K562 (cell line): ENCODE results near the gene LLPH. TPM values are rescaled to one million over a fixed set of nuclear protein-coding genes. Genes with fewer than 3 reads are reported as not detected.

Experiments
- E2F6 ChIP-seq, 2 experiments: IDR thresholded peaks; 2 replicates each; pipeline ENCODE4 v1.6.1; 2011; ENCODE audit warnings: borderline replicate concordance in 1 of 2, control low read depth in 1 of 2, low read depth in 1 of 2, low read length in 1 of 2, mild to moderate bottlenecking in 1 of 2, mixed read lengths in 1 of 2, moderate library complexity in 1 of 2; ENCODE audit not compliant: insufficient read depth in 1 of 2, insufficient read length in 1 of 2, poor library complexity in 1 of 2, severe bottlenecking in 1 of 2; ENCODE audit errors: extremely low read depth in 1 of 2
- FOXJ3 ChIP-seq: sonication (generic); formaldehyde crosslinking; IDR thresholded peaks from 2 replicates; pipeline ENCODE4 v1.4.0; 2020; ENCODE audit warnings: mild to moderate bottlenecking, missing genetic modification reagents
- FOXK2 ChIP-seq, 2 experiments: fragments of 450-650 bp; IDR thresholded peaks in 1 of 2; conservative IDR thresholded peaks in 1 of 2; 2 replicates each; pipeline ENCODE4 v1.6.1; 2016; ENCODE audit warnings: low read depth in 2 of 2, mild to moderate bottlenecking in 1 of 2
- HMBOX1 ChIP-seq: sonication (generic); IDR thresholded peaks from 2 replicates; pipeline ENCODE4 v1.6.1; 2016
- L3MBTL2 ChIP-seq: fragments of 450-650 bp; IDR thresholded peaks from 2 replicates; pipeline ENCODE4 v1.6.1; 2016; ENCODE audit warnings: mild to moderate bottlenecking, moderate library complexity
- MGA ChIP-seq: fragments of 450-650 bp; IDR thresholded peaks from 2 replicates; pipeline ENCODE4 v1.6.1; 2016; ENCODE audit warnings: mild to moderate bottlenecking, moderate library complexity
- NCOR1 ChIP-seq: fragments of 450-650 bp; IDR thresholded peaks from 2 replicates; pipeline ENCODE4 v1.6.1; 2016; ENCODE audit warnings: mild to moderate bottlenecking, moderate library complexity
- POLR2AphosphoS5 ChIP-seq: IDR thresholded peaks from 2 replicates; pipeline ENCODE4 v1.6.1; 2011; ENCODE audit warnings: mild to moderate bottlenecking, low read depth, low read length, moderate library complexity; ENCODE audit not compliant: control insufficient read depth, insufficient read depth
- RAD51 ChIP-seq: fragments of 450-650 bp; IDR thresholded peaks from 2 replicates; pipeline ENCODE4 v1.7.1; 2016; ENCODE audit warnings: low read depth, mild to moderate bottlenecking, borderline replicate concordance
- RBFOX2 ChIP-seq: fragments of 200-400 bp; formaldehyde crosslinking; IDR thresholded peaks from 2 replicates; pipeline ENCODE4 v1.6.1; 2017; ENCODE audit warnings: low read depth, mild to moderate bottlenecking, low read length, moderate library complexity
- SAFB ChIP-seq: fragments of 200-400 bp; formaldehyde crosslinking; IDR thresholded peaks from 2 replicates; pipeline ENCODE4 v1.6.1; 2017; ENCODE audit warnings: low read depth, low read length, borderline replicate concordance
- SIN3B ChIP-seq: fragments of 450-650 bp; IDR thresholded peaks from 2 replicates; pipeline ENCODE4 v1.6.1; 2017; ENCODE audit warnings: low read depth, mild to moderate bottlenecking, moderate library complexity
- ZBTB1 ChIP-seq: sonication (generic); formaldehyde crosslinking; IDR thresholded peaks from 2 replicates; pipeline ENCODE4 v1.8.1; 2023; ENCODE audit warnings: missing genetic modification reagents, low read depth, mild to moderate bottlenecking, borderline replicate concordance
- polyA plus RNA-seq, 8 experiments: library from polyadenylated mRNA; depleted of rRNA in 4 of 8; stranded (reverse) in 5 of 8; unstranded in 3 of 8; fragments of >200 nt; fragmentation: Nextera tagmentation in 2 of 8; fragmentation: Illumina TruSeq in 1 of 8; extraction: Ambion mirVana in 2 of 8; extraction: Trizol in 1 of 8; gene quantifications; 2 replicates each; pipeline versions ENCODE4 v1.2.1 to v1.2.3, GENCODE V29; 2011 to 2014; ENCODE audit warnings: inconsistent platforms in 1 of 8, missing spikeins in 1 of 8
- total RNA-seq, 7 experiments: library from RNA; depleted of rRNA in 6 of 7; stranded (reverse); fragments of >200 nt in 6 of 7; fragmentation: Illumina TruSeq in 2 of 7; extraction: Trizol in 2 of 7; gene quantifications; 2 replicates each; pipeline versions ENCODE4 v1.2.1 to v1.2.3, GENCODE V29; 2011 to 2021; ENCODE audit warnings: low replicate concordance in 1 of 7

LLPH gene
- total and polyA plus RNA-seq, 9 of the 15 experiments (the other 6 are each of a cell fraction or from before 2014, with no cell fraction given): 19.1 to 87.3 (median 59.6) TPM

GRCh38 chr12:66168410-66168809 is 37.9 kb upstream of the LLPH start (continued):
- TF ChIP-seq MGA (peak; percentile 83), FOXK2 (conservative IDR thresholded peaks at IDR 0.05 in 1 of 2, IDR thresholded peaks at IDR 0.05 in 1 of 2; ENCODE audit: low read depth in 2 of 2) (peak in 1 of 2 experiments; percentile 32; a peak in 1 of 4 replicates), POLR2AphosphoS5 (0 out of 2 replicates have a peak, but pooled peaks have one; percentile 18), RBFOX2 (peak; percentile 45), FOXJ3 (CRISPR knock-in tag) (no peak), SAFB (no peak), SIN3B (no peak), E2F6 (IDR thresholded peaks at IDR 0.05; ENCODE audit: borderline replicate concordance in 1 of 2, extremely low read depth in 1 of 2, insufficient read depth in 1 of 2, insufficient read length in 1 of 2, low read depth in 1 of 2, low read length in 1 of 2, poor library complexity in 1 of 2, severe bottlenecking in 1 of 2) (peak; percentile 40 to 44), L3MBTL2 (peak; percentile 79), ZBTB1 (no peak), HMBOX1 (peak; percentile 75), RAD51 (peak; percentile 47; the same call in 1 of the 2 replicates), NCOR1 (no peak)
